Neural progenitor cell (in vitro differentiated cells): ENCODE data around the gene PRSS50.

Source experiments
- CTCF ChIP-seq: fragments of 200-600 bp; sonication (generic); IDR thresholded peaks from 2 replicates; pipeline ENCODE4 v1.5.1; 2017; ENCODE audit warnings: antibody characterized with exemption, mild to moderate bottlenecking
- EZH2phosphoT487 ChIP-seq: fragments of 200-600 bp; sonication (generic); IDR thresholded peaks from 2 replicates; pipeline ENCODE4 v1.6.1; 2017; ENCODE audit warnings: antibody characterized with exemption

GRCh38 chr3:46681856-46682540 is 35.7 kb downstream of the PRSS50 start:
- no peak for TF ChIP-seq CTCF
- TF ChIP-seq EZH2phosphoT487: no peak
